GM12878 (cell line): Measurements from ENCODE around the gene PPIF. TPM values are rescaled to one million over a fixed set of nuclear protein-coding genes. Genes with fewer than 3 reads are reported as not detected.
A peak's percentile ranks its signal among the peaks of the same experiment; 100 is the strongest.

Experiments
- ATAC-seq: fragments of 200-7000 bp; cut with Tn5 transposase; 3 replicates; pipeline ENCODE4 v1.9.1; 2020; ENCODE audit warnings: mild to moderate bottlenecking, moderate library complexity
- BruUV-seq: library from RNA; stranded (reverse); fragments of 400-500 nt; replicated peaks from 2 replicates; lab custom pipeline; 2021; lab: Mats Ljungman, UMichigan
- CTCF ChIA-PET: fragments of 300-600 bp; sonication (Branson Sonifier 250); formaldehyde crosslinking; extraction: SDS; loops from one replicate; lab custom pipeline; 2021; ENCODE audit warnings: inconsistent platforms; lab: Yijun Ruan, JAX
- POLR2A ChIA-PET: fragments of 350-600 bp; formaldehyde crosslinking; extraction: SDS; loops from one replicate; lab custom pipeline; 2021; ENCODE audit warnings: inconsistent platforms; lab: Charles Lee
- RAD21 ChIA-PET: fragments of 300-600 bp; sonication (Branson Sonifier 250); formaldehyde crosslinking; loops from one replicate; lab custom pipeline; 2023; ENCODE audit warnings: antibody characterized with exemption; ENCODE audit not compliant: unreplicated experiment; lab: Charles Lee
- SMC1A ChIA-PET: fragments of 300-600 bp; sonication (Branson Sonifier 250); formaldehyde crosslinking; loops from one replicate; lab custom pipeline; 2023; ENCODE audit not compliant: unreplicated experiment, uncharacterized antibody; lab: Charles Lee
- DNase-seq: peaks from one replicate; pipeline ENCODE4 v3.0.0-alpha.2; 2011; ENCODE audit warnings: low read depth, low spot score
- FAIRE-seq: peaks from 3 replicates; lab custom pipeline; 2011; peaks lifted over from hg19 to GRCh38; lab: Jason Lieb, UNC
- H2AFZ ChIP-seq: 2 replicates; pipeline ENCODE4 v1.6.0; 2011; ENCODE audit warnings: low read depth, low read length, control low read depth; ENCODE audit not compliant: control insufficient read depth
- H3K27ac ChIP-seq: 2 replicates; pipeline ENCODE4 v1.5.1; 2011; ENCODE audit warnings: control low read depth; ENCODE audit not compliant: control insufficient read depth, insufficient read depth
- H3K27me3 ChIP-seq, 2 experiments: replicated peaks in 1 of 2; 2 replicates each; pipeline versions ENCODE4 v1.6.0 to v1.6.1; 2011; ENCODE audit warnings: low read length in 1 of 2; ENCODE audit not compliant: control insufficient read depth in 2 of 2, insufficient read depth in 2 of 2
- H3K36me3 ChIP-seq, 2 experiments: 2 replicates each; pipeline ENCODE4 v1.5.1; 2011; ENCODE audit warnings: low read length in 1 of 2; ENCODE audit not compliant: control insufficient read depth in 2 of 2, insufficient read depth in 2 of 2
- H3K4me1 ChIP-seq: 2 replicates; pipeline ENCODE4 v1.6.1; 2011; ENCODE audit warnings: mild to moderate bottlenecking, low read length, moderate library complexity, mixed read lengths; ENCODE audit not compliant: control insufficient read depth, insufficient read depth
- H3K4me2 ChIP-seq: 2 replicates; pipeline ENCODE4 v1.6.0; 2011; ENCODE audit warnings: control low read depth; ENCODE audit not compliant: control insufficient read depth, insufficient read depth
- H3K4me3 ChIP-seq: fragments of 200-600 bp; sonication (generic); 2 replicates; pipeline ENCODE4 v1.5.1; 2016
- H3K79me2 ChIP-seq: 2 replicates; pipeline ENCODE4 v1.6.0; 2011; ENCODE audit warnings: low read length; ENCODE audit not compliant: control insufficient read depth, insufficient read depth
- H3K9ac ChIP-seq: 2 replicates; pipeline ENCODE4 v1.8.0; 2011; ENCODE audit warnings: low read length, control low read depth, mixed read lengths; ENCODE audit not compliant: control insufficient read depth, insufficient read depth
- H3K9me3 ChIP-seq: replicated peaks from 3 replicates; pipeline ENCODE4 v1.5.1; 2011; ENCODE audit warnings: mild to moderate bottlenecking, low read length; ENCODE audit not compliant: control insufficient read depth, insufficient read depth
- H4K20me1 ChIP-seq: 2 replicates; pipeline ENCODE4 v1.6.0; 2011; ENCODE audit not compliant: control insufficient read depth, insufficient read depth
- ATF7 ChIP-seq: fragments of 450-650 bp; IDR thresholded peaks from 2 replicates; pipeline ENCODE4 v1.6.1; 2016; ENCODE audit warnings: low read depth, mild to moderate bottlenecking
- ESRRA ChIP-seq: IDR thresholded peaks from 2 replicates; pipeline ENCODE4 v1.6.1; 2012; ENCODE audit warnings: mild to moderate bottlenecking, low read length, improper control_type of control experiment
- SKIL ChIP-seq: fragments of 450-650 bp; IDR thresholded peaks from 2 replicates; pipeline ENCODE4 v1.6.1; 2017; ENCODE audit warnings: mild to moderate bottlenecking, low read depth, inconsistent platforms; ENCODE audit not compliant: poor library complexity, severe bottlenecking
- WGBS: methylation state at CpG from one replicate; pipeline ENCODE4 v1.1.6; 2016; ENCODE audit warnings: low lambda C conversion rate; ENCODE audit not compliant: insufficient replicate concordance, insufficient coverage; ENCODE audit errors: missing lambda C conversion rate; 5-methylcytosine and 5-hydroxymethylcytosine counted together
- in situ Hi-C: fragments of 300-500 bp; cut with MboI; formaldehyde crosslinking; loops from 9 replicates; pipeline ENCODE4 v1.14.3; 2018; ENCODE audit warnings: mixed read lengths
- intact Hi-C: fragments of 100-400 bp; cut with micrococcal nuclease; formaldehyde crosslinking; loops from one replicate; pipeline ENCODE4 v1.14.2; 2022; ENCODE audit not compliant: unreplicated experiment
- polyA plus RNA-seq, 11 experiments: library from polyadenylated mRNA; depleted of rRNA in 4 of 11; unstranded in 6 of 11; stranded (reverse) in 5 of 11; fragments of >200 nt; fragmentation: Nextera tagmentation in 4 of 11; fragmentation: Illumina TruSeq in 1 of 11; extraction: Ambion mirVana in 4 of 11; extraction: Trizol in 1 of 11; gene quantifications; 1 replicate in 1 of 11; 2 replicates in 10 of 11; pipeline versions ENCODE4 v1.2.1 to v1.2.3, GENCODE V29; 2011 to 2016; ENCODE audit warnings: inconsistent platforms in 2 of 11, missing spikeins in 2 of 11, low read depth in 1 of 11
- total RNA-seq, 4 experiments: library from RNA; depleted of rRNA in 3 of 4; stranded (reverse); fragments of >200 nt in 3 of 4; fragmentation: Illumina TruSeq in 1 of 4; extraction: Trizol in 1 of 4; gene quantifications; 2 replicates each; pipeline versions ENCODE4 v1.2.1 to v1.2.3, GENCODE V29; 2013 to 2021

The PPIF gene
- total and polyA plus RNA-seq, 10 of the 15 experiments (the other 5 are each of a cell fraction or from before 2014, with no cell fraction given) = 28.8 to 180 (median 128) TPM

GRCh38 chr10:79342811-79343561 lies 4.3 kb upstream of the PPIF start (continued):
- no peak for TF ChIP-seq SKIL

GRCh38 chr10:79344502-79345195 lies 2.6 kb upstream of the PPIF start:
- H3K27ac ChIP-seq = no peak overlapping the region
- H3K4me2 ChIP-seq = no peak overlapping the region
- SMC1A ChIA-PET = interaction anchor here (0.8 to 3.5 kb wide), 12 partner anchors 8 to 103 kb away, joined by 3 to 18 read pairs (median 4); no protein-coding TSS in a partner anchor
- H3K9ac ChIP-seq = no peak overlapping the region
- WGBS = 90% methylated on average over 3 of the region's 3 CpGs
- ATAC-seq (no peak), DNase-seq (no peak), FAIRE-seq (no peak)
- H3K27me3 ChIP-seq = no peaks in the 10 kb centered on the region
- TF ChIP-seq ATF7 (peak; percentile 44; the same call in 1 of the 2 replicates), ESRRA (no peak)
- POLR2A ChIA-PET = interaction anchor here (0.6 to 3.7 kb wide), 9 partner anchors 8 to 96 kb away, joined by 3 to 15 read pairs (median 3); no protein-coding TSS in a partner anchor
- CTCF ChIA-PET = interaction anchor here (0.7 to 5.4 kb wide), 17 partner anchors 8 to 109 kb away, joined by 3 to 27 read pairs (median 5); no protein-coding TSS in a partner anchor
- in situ Hi-C loops (no loop called here), intact Hi-C loops (no loop called here)
- H3K4me3 ChIP-seq = no peak overlapping the region
- RAD21 ChIA-PET = interaction anchor here (1.2 to 3.5 kb wide), 6 partner anchors 11 to 106 kb away, joined by 3 to 8 read pairs (median 6); no protein-coding TSS in a partner anchor
- H3K9me3 ChIP-seq = no peaks in the 10 kb centered on the region
- H3K36me3 ChIP-seq = peaks cover 0 to 6% of the 10 kb centered on the region in 2 experiments; a peak in 2 of 4 replicates
- no peak overlapping the region for H2AFZ ChIP-seq
- peaks cover 12% of the 10 kb centered on the region for H3K4me1 ChIP-seq
- H3K79me2 ChIP-seq = peaks cover 26% of the 10 kb centered on the region
- no TSS peak for BruUV-seq
- H4K20me1 ChIP-seq = no peaks in the 10 kb centered on the region
